Adrenal gland (tissue), 12 donors: Measurements from ENCODE around the gene PAN3. TPM values are rescaled to one million over a fixed set of nuclear protein-coding genes. Genes with fewer than 3 reads are reported as not detected.

ENCODE experiments used
- DNase-seq, 7 donors: peaks; one replicate each; pipeline ENCODE4 v3.0.0-alpha.2; 2019 to 2020
- H3K27ac ChIP-seq, 5 donors: fragments of 200-600 bp; sonication (generic) in 4 of 5; 1 replicate in 3 of 5; 2 replicates in 2 of 5; pipeline versions ENCODE4 v1.5.1 to v1.8.0; 2016 to 2020; ENCODE audit warnings: mild to moderate bottlenecking in 1 of 5
- H3K27me3 ChIP-seq: fragments of 200-600 bp; 2 replicates; pipeline ENCODE4 v1.8.0; 2021
- H3K36me3 ChIP-seq, 2 donors: fragments of 200-600 bp; replicated peaks in 1 of 2; 1 replicate in 1 of 2; 2 replicates in 1 of 2; pipeline versions ENCODE4 v1.5.1 to v1.8.0; 2018 to 2022
- H3K4me1 ChIP-seq, 2 donors: fragments of 200-600 bp; replicated peaks in 1 of 2; 1 replicate in 1 of 2; 2 replicates in 1 of 2; pipeline versions ENCODE4 v1.5.1 to v1.8.0; 2018 to 2021
- H3K4me3 ChIP-seq, 4 donors: fragments of 200-600 bp; sonication (generic) in 3 of 4; one replicate each; pipeline ENCODE4 v1.5.1; 2016 to 2018
- H3K9me3 ChIP-seq, 3 donors: fragments of 200-600 bp; sonication (generic) in 1 of 3; replicated peaks in 1 of 3; 1 replicate in 2 of 3; 2 replicates in 1 of 3; pipeline versions ENCODE4 v1.5.1 to v1.8.0; 2016 to 2021
- POLR2A ChIP-seq, 2 donors: fragments of 450-650 bp; IDR thresholded peaks; one replicate each; pipeline ENCODE4 v1.6.1; 2017; ENCODE audit warnings: antibody characterized with exemption in 2 of 2, mild to moderate bottlenecking in 2 of 2, moderate library complexity in 1 of 2
- WGBS, 4 donors: extraction: QIAGEN DNeasy Blood & Tissue Kit in 2 of 4; methylation state at CpG; one replicate each; pipeline versions ENCODE4 v1.1.5 to v1.1.7; 2013 to 2017; 5-methylcytosine and 5-hydroxymethylcytosine counted together
- intact Hi-C, 2 donors: fragments of 100-400 bp; cut with DNase I; formaldehyde crosslinking; loops; one replicate each; pipeline versions ENCODE4 v1.14.1 to v1.15.0; 2022 to 2023
- polyA plus RNA-seq, 3 donors: library from polyadenylated mRNA; stranded (reverse); fragments of 200-250 nt in 2 of 3; fragments of 350-450 nt in 1 of 3; fragmentation: Illumina TruSeq in 1 of 3; extraction: RNeasy Lipid Tissue Mini Kit (QIAGEN cat#74804) in 1 of 3; gene quantifications; one replicate each; pipeline ENCODE4 v1.2.3, GENCODE V29; 2013 to 2014
- total RNA-seq, 9 donors: library from RNA; depleted of rRNA in 4 of 9; stranded (reverse); fragments of >200 nt in 4 of 9; fragments of 120-200 nt in 1 of 9; fragmentation: NEBNext Ultra II Directional in 1 of 9; extraction: Animal tissue kit (Norgen Biotek cat#: 25700) in 1 of 9; gene quantifications; one replicate each; pipeline versions ENCODE4 v1.1.0 to v1.2.4, GENCODE V29; 2013 to 2023
- TF ChIP-seq, protein P1 (sequence below), 6 experiments: fragments of 450-650 bp in 4 of 6; fragments of 200-600 bp in 2 of 6; sonication (generic) in 1 of 6; IDR thresholded peaks; 1 replicate in 5 of 6; 2 replicates in 1 of 6; pipeline versions ENCODE4 v1.5.1 to v1.8.0; 2016 to 2021; ENCODE audit warnings: antibody characterized with exemption in 6 of 6, mild to moderate bottlenecking in 2 of 6, moderate library complexity in 1 of 6
- donor health status: healthy with polysubstance abuse.
- donor health status: Bipolar disorder and iron deficiency.
- donor health status: DM: yes; HTN: yes; CAD: no.
- donor health status: DM: no; HTN: no; CAD: no.
- donor health status: DM: no; HTN: no; CAD: no.
- donor health status: DM: yes; HTN: yes; CAD: no.

The PAN3 gene
- total and polyA plus RNA-seq, 12 donors: 13.3 to 31.4 (median 23.7) TPM

DNA sequence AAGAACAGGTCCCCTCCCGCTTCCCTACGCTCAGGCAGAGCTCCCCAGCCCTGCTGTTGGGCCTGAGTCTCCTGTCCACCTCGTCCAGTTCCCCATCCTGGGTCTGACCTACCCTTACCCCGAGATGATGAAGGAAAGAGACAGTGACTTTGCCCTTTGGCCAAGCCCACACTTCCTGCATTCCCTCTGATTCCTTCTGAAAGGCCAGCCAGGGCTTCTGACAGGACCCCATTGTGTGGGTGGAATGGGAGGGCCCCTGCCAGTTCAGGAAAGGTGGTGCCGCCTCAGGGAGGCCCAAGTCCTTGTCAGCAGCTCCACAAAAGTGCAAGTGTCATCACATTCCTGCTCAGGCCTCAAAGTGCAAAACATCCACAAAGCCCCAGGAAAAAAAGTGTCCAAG, 177.8 kb downstream of the PAN3 start:
- no peaks in the 10 kb centered on the region for H3K9me3 ChIP-seq
- H3K27me3 ChIP-seq: no peaks in the 10 kb centered on the region
- H3K4me1 ChIP-seq: no peaks in the 10 kb centered on the region
- H3K36me3 ChIP-seq: no peaks in the 10 kb centered on the region
- 60 to 75% (median 66%) methylated on average over 5 of the region's 5 CpGs for WGBS, 4 donors
- no peak overlapping the region for H3K4me3 ChIP-seq
- DNase-seq: peak in 6 of 7 donors; percentile 18 to 69 (median 34)
- intact Hi-C loops: no loop called here
- H3K27ac ChIP-seq: peak overlapping the region in 1 of 5 donors; percentile 1
- TF ChIP-seq, protein P1, sequence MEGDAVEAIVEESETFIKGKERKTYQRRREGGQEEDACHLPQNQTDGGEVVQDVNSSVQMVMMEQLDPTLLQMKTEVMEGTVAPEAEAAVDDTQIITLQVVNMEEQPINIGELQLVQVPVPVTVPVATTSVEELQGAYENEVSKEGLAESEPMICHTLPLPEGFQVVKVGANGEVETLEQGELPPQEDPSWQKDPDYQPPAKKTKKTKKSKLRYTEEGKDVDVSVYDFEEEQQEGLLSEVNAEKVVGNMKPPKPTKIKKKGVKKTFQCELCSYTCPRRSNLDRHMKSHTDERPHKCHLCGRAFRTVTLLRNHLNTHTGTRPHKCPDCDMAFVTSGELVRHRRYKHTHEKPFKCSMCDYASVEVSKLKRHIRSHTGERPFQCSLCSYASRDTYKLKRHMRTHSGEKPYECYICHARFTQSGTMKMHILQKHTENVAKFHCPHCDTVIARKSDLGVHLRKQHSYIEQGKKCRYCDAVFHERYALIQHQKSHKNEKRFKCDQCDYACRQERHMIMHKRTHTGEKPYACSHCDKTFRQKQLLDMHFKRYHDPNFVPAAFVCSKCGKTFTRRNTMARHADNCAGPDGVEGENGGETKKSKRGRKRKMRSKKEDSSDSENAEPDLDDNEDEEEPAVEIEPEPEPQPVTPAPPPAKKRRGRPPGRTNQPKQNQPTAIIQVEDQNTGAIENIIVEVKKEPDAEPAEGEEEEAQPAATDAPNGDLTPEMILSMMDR (IDR thresholded peaks at IDR 0.05): no peak
- TF ChIP-seq POLR2A (IDR thresholded peaks at IDR 0.05): no peak

DNA sequence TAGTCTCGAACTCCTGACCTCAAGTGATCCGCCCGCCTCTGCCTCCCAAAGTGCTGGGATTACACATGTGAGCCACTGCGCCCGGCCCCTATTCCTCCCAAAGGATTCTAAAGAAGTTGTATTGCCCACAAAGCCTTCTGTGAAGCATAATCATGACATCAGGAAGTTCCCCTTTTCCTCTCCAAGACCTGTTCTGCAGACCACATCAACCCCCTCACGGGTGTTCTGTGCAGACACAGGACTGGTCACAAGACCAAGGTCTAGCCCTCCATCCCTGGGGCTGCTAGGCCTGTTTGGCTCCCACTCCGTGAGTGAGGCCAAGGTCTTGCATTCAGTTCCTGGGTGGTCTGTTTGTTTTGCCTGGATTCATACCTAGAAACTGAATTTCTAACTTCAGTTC, 178.5 kb downstream of the PAN3 start:
- no peak overlapping the region for H3K27ac ChIP-seq
- no peaks in the 10 kb centered on the region for H3K27me3 ChIP-seq
- intact Hi-C loops: no loop called here
- H3K36me3 ChIP-seq: no peaks in the 10 kb centered on the region
- WGBS, 4 donors: 77 to 80% (median 78%) methylated on average over 7 of the region's 7 CpGs
- TF ChIP-seq POLR2A (IDR thresholded peaks at IDR 0.05): no peak
- TF ChIP-seq, protein P1 (IDR thresholded peaks at IDR 0.05): no peak
- H3K4me3 ChIP-seq: no peak overlapping the region
- H3K4me1 ChIP-seq: no peaks in the 10 kb centered on the region
- DNase-seq: peak in 1 of 7 donors; percentile 35
- H3K9me3 ChIP-seq: no peaks in the 10 kb centered on the region

- intact Hi-C loops: no loop called here
- WGBS, 4 donors: 75 to 96% (median 84%) methylated on average over 7 of the region's 7 CpGs
- no peak for TF ChIP-seq POLR2A (IDR thresholded peaks at IDR 0.05)
- TF ChIP-seq, protein P1 (IDR thresholded peaks at IDR 0.05): no peak
Measured at GRCh38 chr13:28318496-28318895, 180.2 kb downstream of the PAN3 start.

GRCh38 chr13:28319528-28319927, 181.2 kb downstream of the PAN3 start:
- no peak overlapping the region for H3K27ac ChIP-seq
- H3K27me3 ChIP-seq: no peaks in the 10 kb centered on the region
- H3K9me3 ChIP-seq: no peaks in the 10 kb centered on the region
- H3K4me1 ChIP-seq: no peaks in the 10 kb centered on the region
- intact Hi-C loops: no loop called here
- H3K36me3 ChIP-seq: no peaks in the 10 kb centered on the region
- TF ChIP-seq POLR2A (IDR thresholded peaks at IDR 0.05): no peak
- TF ChIP-seq, protein P1 (IDR thresholded peaks at IDR 0.05): no peak
- 62 to 72% (median 69%) methylated on average over 5 of the region's 5 CpGs for WGBS, 4 donors
- no peak overlapping the region for H3K4me3 ChIP-seq
- no peak for DNase-seq

More at GRCh38 chr13:28318496-28318895, 180.2 kb downstream of the PAN3 start:
- no peak overlapping the region for H3K4me3 ChIP-seq
- H3K36me3 ChIP-seq: no peaks in the 10 kb centered on the region
- no peaks in the 10 kb centered on the region for H3K9me3 ChIP-seq
- no peaks in the 10 kb centered on the region for H3K27me3 ChIP-seq
- H3K27ac ChIP-seq: no peak overlapping the region
- peak in 1 of 7 donors; percentile 18 for DNase-seq
- no peaks in the 10 kb centered on the region for H3K4me1 ChIP-seq
